ENCODE data around the gene RNF187.

The RNF187 gene

GRCh38 chr1:228454238-228454637 lies 32.9 kb upstream of the RNF187 start:
- no peak for DNase-seq (ENCODE audit: extremely low read depth, low read depth)
- no peak for TF ChIP-seq CTCF (IDR thresholded peaks at IDR 0.05; ENCODE audit: low read depth, low read length)

- DNase-seq (ENCODE audit: extremely low read depth, low read depth), result no peak
- peak; percentile 32 for TF ChIP-seq CTCF (IDR thresholded peaks at IDR 0.05; ENCODE audit: low read depth, low read length)
These were observed 31.5 kb upstream of the RNF187 start for GRCh38 chr1:228455715-228456114.

- no peak for DNase-seq (ENCODE audit: extremely low read depth, low read depth)
- no peak for TF ChIP-seq CTCF (IDR thresholded peaks at IDR 0.05; ENCODE audit: low read depth, low read length)
These were observed 30.7 kb upstream of the RNF187 start for GRCh38 chr1:228456252-228457016.

- no peak for TF ChIP-seq CTCF (IDR thresholded peaks at IDR 0.05; ENCODE audit: low read depth, low read length)
- no peak for DNase-seq (ENCODE audit: extremely low read depth, low read depth)
These were observed 30.2 kb upstream of the RNF187 start for GRCh38 chr1:228457017-228457395.

- DNase-seq (ENCODE audit: extremely low read depth, low read depth), result peak; percentile 96
- peak; percentile 27 for TF ChIP-seq CTCF (IDR thresholded peaks at IDR 0.05; ENCODE audit: low read depth, low read length)
These were observed 29.6 kb upstream of the RNF187 start for GRCh38 chr1:228457396-228458176.

- peak; percentile 54 for DNase-seq (ENCODE audit: extremely low read depth, low read depth)
- TF ChIP-seq CTCF (IDR thresholded peaks at IDR 0.05; ENCODE audit: low read depth, low read length), result peak; percentile 78
These were observed 27.8 kb upstream of the RNF187 start for GRCh38 chr1:228459091-228459993.

Data from AG09319 (cell line).